CD1c-positive myeloid dendritic cell (primary cell): ENCODE results near the gene ITGA8.

Experiments used
- DNase-seq: peaks from one replicate; pipeline ENCODE4 v3.0.0-alpha.2; 2016; ENCODE audit errors: extremely low spot score

Gene ITGA8

GRCh38 chr10:15735763-15736162, 16.0 kb upstream of the ITGA8 start:
- no peak for DNase-seq

- DNase-seq, result no peak
These were observed 10.6 kb upstream of the ITGA8 start for GRCh38 chr10:15730341-15730740.

- DNase-seq, result no peak
These were observed 10.2 kb upstream of the ITGA8 start for GRCh38 chr10:15729890-15730289.

- DNase-seq, result no peak
These were observed 6.3 kb upstream of the ITGA8 start for GRCh38 chr10:15726042-15726441.

- no peak for DNase-seq
These were observed 5.9 kb upstream of the ITGA8 start for GRCh38 chr10:15725603-15726002.

GRCh38 chr10:15724683-15725082, 5.0 kb upstream of the ITGA8 start:
- no peak for DNase-seq

- no peak for DNase-seq
These were observed 4.1 kb upstream of the ITGA8 start for GRCh38 chr10:15723803-15724202.

GRCh38 chr10:15720635-15721287, 1.0 kb upstream of the ITGA8 start:
- DNase-seq, result no peak

GRCh38 chr10:15719049-15719898, 448 bp downstream of the ITGA8 start:
- no peak for DNase-seq

GRCh38 chr10:15718694-15719048, 1.1 kb downstream of the ITGA8 start:
- DNase-seq, result no peak

GRCh38 chr10:15715619-15716227, 4.0 kb downstream of the ITGA8 start:
- no peak for DNase-seq

GRCh38 chr10:15714847-15715246, 4.9 kb downstream of the ITGA8 start:
- no peak for DNase-seq

GRCh38 chr10:15712883-15713282, 6.8 kb downstream of the ITGA8 start:
- DNase-seq, result no peak

- DNase-seq, result no peak
These were observed 9.3 kb downstream of the ITGA8 start for GRCh38 chr10:15710455-15710854.

- no peak for DNase-seq
These were observed 14.4 kb downstream of the ITGA8 start for GRCh38 chr10:15705298-15705697.

- DNase-seq, result no peak
These were observed 15.1 kb downstream of the ITGA8 start for GRCh38 chr10:15704581-15704968.

GRCh38 chr10:15703944-15704580, 15.7 kb downstream of the ITGA8 start:
- DNase-seq, result no peak

GRCh38 chr10:15703151-15703880, 16.4 kb downstream of the ITGA8 start:
- no peak for DNase-seq

GRCh38 chr10:15700078-15700674, 19.5 kb downstream of the ITGA8 start:
- no peak for DNase-seq

GRCh38 chr10:15695852-15696251, 23.9 kb downstream of the ITGA8 start:
- no peak for DNase-seq

GRCh38 chr10:15690031-15690430, 29.7 kb downstream of the ITGA8 start:
- no peak for DNase-seq
